Umbilical cord (tissue), 2 donors: Measurements from ENCODE around the gene OXA1L. TPM values are rescaled to one million over a fixed set of nuclear protein-coding genes. Genes with fewer than 3 reads are reported as not detected.
A peak's percentile ranks its signal among the peaks of the same experiment; 100 is the strongest.
"Not testable (repeated sequence)": the region's sequence is repeated elsewhere in the genome, so short reads cannot be mapped to it uniquely, and the experiment has no call there.

Experiments used
- DNase-seq: peaks from one replicate; pipeline ENCODE4 v3.0.0-alpha.2; 2015; ENCODE audit warnings: low spot score
- total RNA-seq: library from RNA; depleted of rRNA; stranded (reverse); fragments of >200 nt; gene quantifications from one replicate; pipeline ENCODE4 v1.2.3, GENCODE V29; 2014; ENCODE audit warnings: low replicate concordance; ENCODE audit not compliant: insufficient read depth

Gene OXA1L
- total RNA-seq, 1 donor from 2014 or later: 20.7 TPM

DNA sequence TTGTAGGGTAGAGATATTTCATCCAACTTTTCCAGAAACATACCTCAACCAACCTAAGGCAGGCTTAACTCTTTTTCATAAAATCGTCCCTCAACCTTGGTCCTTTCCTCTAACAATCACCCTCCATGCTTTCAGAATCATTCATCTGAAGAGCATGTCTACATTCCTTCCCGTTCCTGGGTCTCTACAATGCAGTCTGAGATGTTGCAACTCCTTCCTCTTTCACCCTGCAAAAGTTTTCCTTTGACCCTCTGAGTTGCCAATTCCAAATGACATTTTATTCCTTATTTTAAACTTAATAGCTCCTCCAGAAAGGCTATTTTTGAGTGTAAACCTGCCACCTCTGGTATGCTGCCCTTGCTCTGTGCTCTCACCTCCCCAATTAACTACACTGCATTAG lies 32.0 kb downstream of the OXA1L start:
- no peak for DNase-seq

GRCh38 chr14:22800346-22800745 lies 33.9 kb downstream of the OXA1L start:
- no peak for DNase-seq

DNA sequence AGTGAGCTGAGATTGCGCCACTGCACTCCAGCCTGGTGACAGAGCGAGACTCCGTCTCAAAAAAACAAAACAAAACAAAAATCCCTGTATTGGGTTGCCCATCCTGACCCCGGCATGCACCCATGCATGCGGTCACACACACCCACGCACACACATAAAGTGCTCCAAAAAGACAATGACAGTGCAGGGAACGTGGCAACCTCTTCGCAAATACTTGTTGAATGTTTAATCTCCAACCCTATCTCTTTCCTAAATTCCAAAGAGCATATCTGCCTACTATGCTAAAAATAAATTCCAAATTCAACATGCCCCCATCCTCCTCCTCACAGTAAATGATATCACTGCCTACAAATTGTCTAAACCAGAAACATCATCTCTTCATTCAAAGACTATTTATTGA lies 35.2 kb downstream of the OXA1L start:
- DNase-seq: no peak

DNA sequence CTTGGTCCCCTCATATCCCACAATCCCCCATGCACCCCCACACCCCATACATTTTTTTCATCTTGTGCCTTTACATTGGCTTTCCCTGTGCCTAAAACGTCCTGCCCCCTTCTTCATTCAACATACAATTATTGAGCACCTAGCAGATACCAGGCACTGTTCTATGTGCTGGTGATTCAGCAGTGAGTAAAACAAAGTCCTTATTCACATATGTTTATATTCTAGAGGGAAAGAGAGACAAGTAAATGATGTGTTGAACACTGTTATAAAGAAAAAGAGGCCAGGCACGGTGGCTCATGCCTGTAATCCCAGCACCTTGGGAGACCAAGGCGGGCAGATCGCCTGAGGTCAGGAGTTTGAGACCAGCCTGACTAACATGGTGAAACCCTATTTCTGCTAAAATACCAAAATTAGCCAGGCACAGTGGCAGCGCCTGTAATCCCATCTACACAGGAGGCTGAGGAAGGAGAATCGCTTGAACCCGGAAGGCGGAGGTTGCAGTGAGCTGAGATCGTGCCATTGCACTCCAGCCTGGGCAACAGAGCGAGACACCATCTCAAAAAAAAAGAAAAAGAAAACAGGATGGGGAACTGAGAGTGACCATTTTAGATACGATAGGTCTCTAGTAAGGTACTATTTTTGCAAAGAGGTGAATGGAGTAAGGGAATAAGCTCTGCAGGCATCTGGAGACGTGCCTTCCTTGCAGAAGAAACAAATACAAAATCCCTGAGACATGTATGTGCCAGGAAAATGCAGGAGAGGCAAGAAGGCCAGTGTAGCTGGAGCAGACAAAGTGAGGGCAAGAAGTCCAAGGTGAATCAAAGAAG lies 36.6 kb downstream of the OXA1L start:
- DNase-seq: no peak

- DNase-seq: no peak
Observed at GRCh38 chr14:22803687-22803974, 37.1 kb downstream of the OXA1L start.

- not testable (repeated sequence) for DNase-seq
Observed at GRCh38 chr14:22805235-22805634, 38.7 kb downstream of the OXA1L start.

- no peak for DNase-seq
Observed at GRCh38 chr14:22807432-22808087, 41.1 kb downstream of the OXA1L start.

GRCh38 chr14:22808388-22809209 lies 42.1 kb downstream of the OXA1L start:
- no peak for DNase-seq

- DNase-seq: no peak
Observed at GRCh38 chr14:22811722-22812121, 45.2 kb downstream of the OXA1L start.

- no peak for DNase-seq
Observed at GRCh38 chr14:22812744-22813143, 46.3 kb downstream of the OXA1L start.

- no peak for DNase-seq
Observed at GRCh38 chr14:22813145-22813544, 46.7 kb downstream of the OXA1L start.

- no peak for DNase-seq
Observed at GRCh38 chr14:22814373-22814772, 47.9 kb downstream of the OXA1L start.

DNA sequence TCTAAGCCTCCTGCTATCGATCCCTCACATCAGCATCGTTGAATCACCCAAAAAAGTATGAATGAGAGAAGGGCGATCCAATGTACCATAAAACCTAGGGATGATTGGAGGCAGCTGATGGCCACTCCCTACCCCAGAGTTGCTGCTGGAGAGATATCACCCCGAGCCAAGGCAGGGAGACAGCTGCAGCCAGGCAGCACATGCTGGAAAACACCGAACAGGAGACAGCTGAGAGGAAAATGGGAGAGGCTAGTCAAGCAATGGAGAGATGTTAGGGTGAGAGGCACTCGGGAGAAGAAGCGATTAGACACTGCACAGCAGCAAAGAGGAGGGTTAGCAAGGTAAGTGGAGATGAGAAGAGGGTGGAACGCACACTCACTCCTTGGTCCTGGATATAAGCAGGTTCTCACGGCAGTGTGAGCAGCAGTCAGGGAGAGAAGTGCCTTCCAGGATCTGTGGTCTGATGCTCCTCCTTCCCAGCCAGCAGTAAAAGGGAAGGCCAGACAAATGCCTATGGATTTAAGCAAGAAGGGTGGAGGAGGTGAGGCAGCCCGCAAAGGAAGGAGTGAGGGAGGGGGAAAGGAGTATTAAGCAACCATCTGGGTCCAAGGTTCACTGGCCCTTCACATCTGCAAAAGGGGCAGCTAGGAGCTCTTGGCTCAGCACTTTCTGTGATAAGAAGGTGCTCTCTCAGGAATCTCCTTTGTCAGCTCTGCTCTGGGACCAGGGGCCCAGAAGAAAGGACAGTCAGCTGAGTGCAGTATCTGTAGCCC lies 48.6 kb downstream of the OXA1L start, which contains the start of gene SLC7A7:
Gene SLC7A7, minus strand, starts transcription at position 495 of the 773 bp plus-strand sequence. CDS start 2,037 bp downstream, outside the sequence.
- peak; percentile 91 for DNase-seq

GRCh38 chr14:22819151-22819988 lies 52.9 kb downstream of the OXA1L start:
- DNase-seq: peak; percentile 91

GRCh38 chr14:22820731-22821130 lies 54.2 kb downstream of the OXA1L start:
- DNase-seq: no peak

- DNase-seq: peak; percentile 38
Observed at GRCh38 chr14:22821193-22822015, 54.9 kb downstream of the OXA1L start.

DNA sequence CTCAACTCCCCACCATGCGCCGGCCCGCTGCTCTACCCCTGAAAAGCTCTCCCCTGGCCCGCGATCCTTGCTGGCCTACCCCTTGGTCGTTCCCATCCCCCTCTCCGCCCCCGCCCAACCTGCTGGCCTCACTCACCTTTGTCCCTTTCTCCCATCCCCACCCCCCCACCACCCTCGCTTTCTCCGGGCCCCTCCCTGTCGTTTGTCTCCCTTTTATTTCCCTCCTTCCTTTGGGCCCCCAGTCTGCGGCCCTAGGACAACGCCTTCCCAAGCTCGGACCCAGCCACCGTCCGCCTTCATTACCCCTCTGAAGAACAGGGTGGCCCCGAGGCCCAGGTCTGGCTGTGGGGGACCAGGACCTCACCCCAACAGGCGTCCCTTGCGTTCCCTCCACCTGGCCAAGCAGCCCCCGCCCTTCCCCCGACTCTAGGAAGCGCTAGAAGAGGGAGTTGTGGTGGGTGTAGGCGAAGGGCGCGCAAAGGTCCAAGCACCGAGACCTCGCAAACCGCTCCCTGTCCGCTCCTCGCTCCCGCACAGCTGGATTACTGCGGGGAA lies 55.6 kb downstream of the OXA1L start:
- no peak for DNase-seq
